ENCODE results near the gene FXR1. TPM values are rescaled to one million over a fixed set of nuclear protein-coding genes. Genes with fewer than 3 reads are reported as not detected.

FXR1 gene
- total and polyA plus RNA-seq, 2 of the 13 experiments (the other 11 are each of a cell fraction or from before 2014, with no cell fraction given): 104 to 132 TPM

DNA sequence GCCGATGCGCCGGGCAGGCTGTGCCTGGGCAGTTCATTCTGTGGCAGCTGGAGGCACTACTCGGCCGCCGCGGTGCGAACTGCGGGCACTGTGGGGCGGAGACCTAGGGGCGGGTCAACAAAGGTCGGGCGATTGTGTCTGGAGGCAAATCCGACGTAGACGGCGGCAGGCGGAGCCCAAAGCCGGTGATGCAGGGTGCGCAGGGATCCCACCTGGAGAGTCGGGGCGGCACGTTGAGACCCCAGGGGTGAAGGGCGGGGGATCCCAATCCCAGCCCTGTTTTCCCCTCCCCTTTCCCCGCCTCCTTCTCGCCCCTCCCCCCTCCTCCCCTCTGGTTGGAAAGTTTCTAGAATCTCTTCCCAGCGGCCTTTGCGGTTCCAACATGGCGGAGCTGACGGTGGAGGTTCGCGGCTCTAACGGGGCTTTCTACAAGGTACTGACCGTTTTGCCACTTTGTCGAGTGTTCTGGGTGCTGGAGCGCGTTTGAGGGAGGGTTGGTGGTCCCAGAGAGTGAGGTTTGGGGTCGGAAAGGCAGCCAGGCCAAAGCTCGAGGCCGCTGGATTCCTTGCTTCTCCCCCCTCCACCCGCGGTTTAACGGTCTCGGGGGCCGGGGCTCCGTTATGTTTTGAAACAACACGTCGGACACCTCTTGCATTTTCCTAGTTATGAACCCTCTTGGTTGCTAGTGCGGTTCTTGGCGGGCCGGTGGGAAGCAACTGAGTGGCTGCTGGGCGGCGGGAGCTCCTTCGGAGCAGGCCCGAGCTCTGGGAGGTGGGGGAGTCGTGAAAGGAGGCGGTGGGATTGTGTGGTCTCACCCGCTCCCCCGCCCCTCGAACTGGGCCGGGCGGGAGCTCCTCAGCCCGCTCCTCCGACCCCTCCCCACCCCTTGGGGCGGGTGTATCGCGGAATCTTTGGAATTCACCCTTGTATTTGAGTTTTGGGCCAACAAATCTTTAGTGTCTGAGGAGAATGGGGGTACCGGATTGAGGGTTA, at the start of gene FXR1 (continued):
- TF ChIP-seq, protein P1, sequence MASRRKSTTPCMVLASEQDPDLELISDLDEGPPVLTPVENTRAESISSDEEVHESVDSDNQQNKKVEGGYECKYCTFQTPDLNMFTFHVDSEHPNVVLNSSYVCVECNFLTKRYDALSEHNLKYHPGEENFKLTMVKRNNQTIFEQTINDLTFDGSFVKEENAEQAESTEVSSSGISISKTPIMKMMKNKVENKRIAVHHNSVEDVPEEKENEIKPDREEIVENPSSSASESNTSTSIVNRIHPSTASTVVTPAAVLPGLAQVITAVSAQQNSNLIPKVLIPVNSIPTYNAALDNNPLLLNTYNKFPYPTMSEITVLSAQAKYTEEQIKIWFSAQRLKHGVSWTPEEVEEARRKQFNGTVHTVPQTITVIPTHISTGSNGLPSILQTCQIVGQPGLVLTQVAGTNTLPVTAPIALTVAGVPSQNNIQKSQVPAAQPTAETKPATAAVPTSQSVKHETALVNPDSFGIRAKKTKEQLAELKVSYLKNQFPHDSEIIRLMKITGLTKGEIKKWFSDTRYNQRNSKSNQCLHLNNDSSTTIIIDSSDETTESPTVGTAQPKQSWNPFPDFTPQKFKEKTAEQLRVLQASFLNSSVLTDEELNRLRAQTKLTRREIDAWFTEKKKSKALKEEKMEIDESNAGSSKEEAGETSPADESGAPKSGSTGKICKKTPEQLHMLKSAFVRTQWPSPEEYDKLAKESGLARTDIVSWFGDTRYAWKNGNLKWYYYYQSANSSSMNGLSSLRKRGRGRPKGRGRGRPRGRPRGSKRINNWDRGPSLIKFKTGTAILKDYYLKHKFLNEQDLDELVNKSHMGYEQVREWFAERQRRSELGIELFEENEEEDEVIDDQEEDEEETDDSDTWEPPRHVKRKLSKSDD (CRISPR knock-in tag; IDR thresholded peaks at IDR 0.05; ENCODE audit: low read depth): peak; percentile 37; the same call in 1 of the 2 replicates
- TF ChIP-seq FOXA1 (IDR thresholded peaks at IDR 0.05) (no peak), FOXA1 (CRISPR knock-in tag; IDR thresholded peaks at IDR 0.05) (peak; percentile 66), RAD21 (CRISPR knock-in tag; IDR thresholded peaks at IDR 0.05) (peak; percentile 56; the same call in 1 of the 2 replicates), LCORL (IDR thresholded peaks at IDR 0.05) (no peak), LCORL (CRISPR knock-in tag; IDR thresholded peaks at IDR 0.05) (peak; percentile 75; the same call in 1 of the 2 replicates), MED8 (CRISPR knock-in tag; IDR thresholded peaks at IDR 0.05; ENCODE audit: insufficient replicate concordance) (peak; percentile 43), HNRNPLL (IDR thresholded peaks at IDR 0.05; ENCODE audit: low read depth, low read length, poor library complexity, severe bottlenecking) (peak; percentile 63), ZSCAN21 (CRISPR knock-in tag; IDR thresholded peaks at IDR 0.05; ENCODE audit: borderline replicate concordance) (peak; percentile 29; the same call in 1 of the 2 replicates), YEATS2 (CRISPR knock-in tag; IDR thresholded peaks at IDR 0.05; ENCODE audit: borderline replicate concordance) (peak; percentile 67; the same call in 1 of the 2 replicates), ZNF547 (CRISPR knock-in tag; IDR thresholded peaks at IDR 0.05) (0 out of 2 replicates have a peak, but pooled peaks have one; percentile 37), ZBTB8A (CRISPR knock-in tag; IDR thresholded peaks at IDR 0.05; ENCODE audit: borderline replicate concordance, low read depth) (no peak)
- TF ChIP-seq, protein P2, sequence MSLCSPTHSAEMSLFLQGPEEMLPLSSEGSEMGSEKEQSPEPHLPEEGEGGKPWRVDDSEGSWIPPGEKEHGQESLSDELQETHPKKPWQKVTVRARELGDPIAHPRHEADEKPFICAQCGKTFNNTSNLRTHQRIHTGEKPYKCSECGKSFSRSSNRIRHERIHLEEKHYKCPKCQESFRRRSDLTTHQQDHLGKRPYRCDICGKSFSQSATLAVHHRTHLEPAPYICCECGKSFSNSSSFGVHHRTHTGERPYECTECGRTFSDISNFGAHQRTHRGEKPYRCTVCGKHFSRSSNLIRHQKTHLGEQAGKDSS (CRISPR knock-in tag; IDR thresholded peaks at IDR 0.05; ENCODE audit: borderline replicate concordance, low read depth): peak; percentile 42; the same call in 1 of the 2 replicates
- TF ChIP-seq, protein P3, sequence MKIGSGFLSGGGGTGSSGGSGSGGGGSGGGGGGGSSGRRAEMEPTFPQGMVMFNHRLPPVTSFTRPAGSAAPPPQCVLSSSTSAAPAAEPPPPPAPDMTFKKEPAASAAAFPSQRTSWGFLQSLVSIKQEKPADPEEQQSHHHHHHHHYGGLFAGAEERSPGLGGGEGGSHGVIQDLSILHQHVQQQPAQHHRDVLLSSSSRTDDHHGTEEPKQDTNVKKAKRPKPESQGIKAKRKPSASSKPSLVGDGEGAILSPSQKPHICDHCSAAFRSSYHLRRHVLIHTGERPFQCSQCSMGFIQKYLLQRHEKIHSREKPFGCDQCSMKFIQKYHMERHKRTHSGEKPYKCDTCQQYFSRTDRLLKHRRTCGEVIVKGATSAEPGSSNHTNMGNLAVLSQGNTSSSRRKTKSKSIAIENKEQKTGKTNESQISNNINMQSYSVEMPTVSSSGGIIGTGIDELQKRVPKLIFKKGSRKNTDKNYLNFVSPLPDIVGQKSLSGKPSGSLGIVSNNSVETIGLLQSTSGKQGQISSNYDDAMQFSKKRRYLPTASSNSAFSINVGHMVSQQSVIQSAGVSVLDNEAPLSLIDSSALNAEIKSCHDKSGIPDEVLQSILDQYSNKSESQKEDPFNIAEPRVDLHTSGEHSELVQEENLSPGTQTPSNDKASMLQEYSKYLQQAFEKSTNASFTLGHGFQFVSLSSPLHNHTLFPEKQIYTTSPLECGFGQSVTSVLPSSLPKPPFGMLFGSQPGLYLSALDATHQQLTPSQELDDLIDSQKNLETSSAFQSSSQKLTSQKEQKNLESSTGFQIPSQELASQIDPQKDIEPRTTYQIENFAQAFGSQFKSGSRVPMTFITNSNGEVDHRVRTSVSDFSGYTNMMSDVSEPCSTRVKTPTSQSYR (CRISPR knock-in tag; IDR thresholded peaks at IDR 0.05; ENCODE audit: borderline replicate concordance): peak; percentile 77; the same call in 1 of the 2 replicates
- TF ChIP-seq, protein P4, sequence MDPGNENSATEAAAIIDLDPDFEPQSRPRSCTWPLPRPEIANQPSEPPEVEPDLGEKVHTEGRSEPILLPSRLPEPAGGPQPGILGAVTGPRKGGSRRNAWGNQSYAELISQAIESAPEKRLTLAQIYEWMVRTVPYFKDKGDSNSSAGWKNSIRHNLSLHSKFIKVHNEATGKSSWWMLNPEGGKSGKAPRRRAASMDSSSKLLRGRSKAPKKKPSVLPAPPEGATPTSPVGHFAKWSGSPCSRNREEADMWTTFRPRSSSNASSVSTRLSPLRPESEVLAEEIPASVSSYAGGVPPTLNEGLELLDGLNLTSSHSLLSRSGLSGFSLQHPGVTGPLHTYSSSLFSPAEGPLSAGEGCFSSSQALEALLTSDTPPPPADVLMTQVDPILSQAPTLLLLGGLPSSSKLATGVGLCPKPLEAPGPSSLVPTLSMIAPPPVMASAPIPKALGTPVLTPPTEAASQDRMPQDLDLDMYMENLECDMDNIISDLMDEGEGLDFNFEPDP (CRISPR knock-in tag; conservative IDR thresholded peaks at IDR 0.05): 0 out of 2 replicates have a peak, but pooled peaks have one; percentile 82
- TF ChIP-seq, protein P5, sequence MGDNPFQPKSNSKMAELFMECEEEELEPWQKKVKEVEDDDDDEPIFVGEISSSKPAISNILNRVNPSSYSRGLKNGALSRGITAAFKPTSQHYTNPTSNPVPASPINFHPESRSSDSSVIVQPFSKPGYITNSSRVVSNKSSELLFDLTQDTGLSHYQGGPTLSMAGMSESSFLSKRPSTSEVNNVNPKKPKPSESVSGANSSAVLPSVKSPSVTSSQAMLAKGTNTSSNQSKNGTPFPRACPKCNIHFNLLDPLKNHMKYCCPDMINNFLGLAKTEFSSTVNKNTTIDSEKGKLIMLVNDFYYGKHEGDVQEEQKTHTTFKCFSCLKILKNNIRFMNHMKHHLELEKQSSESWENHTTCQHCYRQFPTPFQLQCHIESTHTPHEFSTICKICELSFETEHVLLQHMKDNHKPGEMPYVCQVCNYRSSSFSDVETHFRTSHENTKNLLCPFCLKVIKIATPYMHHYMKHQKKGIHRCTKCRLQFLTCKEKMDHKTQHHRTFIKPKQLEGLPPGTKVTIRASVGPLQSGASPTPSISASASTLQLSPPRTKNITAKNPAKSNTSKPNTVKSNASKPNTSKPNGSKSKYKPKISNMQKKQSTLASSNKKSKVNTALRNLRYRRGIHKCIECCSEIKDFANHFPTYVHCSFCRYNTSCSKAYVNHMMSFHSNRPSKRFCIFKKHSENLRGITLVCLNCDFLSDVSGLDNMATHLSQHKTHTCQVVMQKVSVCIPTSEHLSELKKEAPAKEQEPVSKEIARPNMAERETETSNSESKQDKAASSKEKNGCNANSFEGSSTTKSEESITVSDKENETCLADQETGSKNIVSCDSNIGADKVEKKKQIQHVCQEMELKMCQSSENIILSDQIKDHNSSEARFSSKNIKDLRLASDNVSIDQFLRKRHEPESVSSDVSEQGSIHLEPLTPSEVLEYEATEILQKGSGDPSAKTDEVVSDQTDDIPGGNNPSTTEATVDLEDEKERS (CRISPR knock-in tag; IDR thresholded peaks at IDR 0.05): no peak
